ENCODE measurements around the gene R3HDM2. TPM values are rescaled to one million over a fixed set of nuclear protein-coding genes. Genes with fewer than 3 reads are reported as not detected.

R3HDM2 gene
- total and polyA plus RNA-seq, 4 donors = 18.1 to 60.7 (median 30.6) TPM

DNA sequence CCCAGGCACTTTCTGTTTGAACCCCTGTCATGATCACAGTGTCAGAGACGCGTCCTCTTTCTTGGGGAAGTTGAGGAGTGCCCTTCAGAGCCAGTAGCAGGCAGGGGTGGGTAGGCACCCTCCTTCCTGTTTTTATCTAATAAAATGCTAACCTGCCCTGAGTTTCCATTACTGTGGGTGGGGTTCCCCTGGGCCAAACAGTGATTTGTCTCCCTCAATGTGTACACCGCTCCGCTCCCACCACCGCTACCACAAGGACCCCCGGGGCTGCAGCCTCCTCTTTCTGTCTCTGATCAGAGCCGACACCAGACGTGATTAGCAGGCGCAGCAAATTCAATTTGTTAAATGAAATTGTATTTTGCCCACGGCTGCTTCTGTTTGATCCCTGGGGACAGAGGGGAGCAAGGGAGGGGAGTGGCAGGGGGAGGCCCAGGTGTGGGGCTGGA is 196.2 kb downstream of the R3HDM2 start:
- no peak for ATAC-seq (ENCODE audit: insufficient read depth, low FRiP score)
- 80 to 88% methylated on average over 10 of the region's 10 CpGs for WGBS, 2 donors
- Histone ChIP-seq H3K9me3 (ENCODE audit: control insufficient read depth in 4 of 4, insufficient read depth in 3 of 4, low read length in 3 of 4) (no peaks in the 10 kb centered on the region), H3K4me1 (ENCODE audit: control insufficient read depth in 5 of 5, insufficient read depth in 5 of 5, low read length in 5 of 5) (peaks cover 0 to 59% (median 16%) of the 10 kb centered on the region in 5 donors), H3K27ac (ENCODE audit: low read depth in 1 of 2, low read length in 1 of 2) (no peak overlapping the region), H3K4me3 (no peak overlapping the region), H3K27me3 (ENCODE audit: control insufficient read depth in 3 of 3, insufficient read depth in 3 of 3, low read length in 2 of 3) (peaks cover 4 to 37% (median 20%) of the 10 kb centered on the region in 3 donors), H3K36me3 (ENCODE audit: control insufficient read depth in 4 of 4, insufficient read depth in 4 of 4, low read length in 4 of 4) (peaks cover 0 to 38% (median 17%) of the 10 kb centered on the region in 4 donors), H3K9ac (ENCODE audit: insufficient read depth in 1 of 2, low read length in 2 of 2) (no peak overlapping the region)
- no peak for DNase-seq
- TF ChIP-seq, protein P1, sequence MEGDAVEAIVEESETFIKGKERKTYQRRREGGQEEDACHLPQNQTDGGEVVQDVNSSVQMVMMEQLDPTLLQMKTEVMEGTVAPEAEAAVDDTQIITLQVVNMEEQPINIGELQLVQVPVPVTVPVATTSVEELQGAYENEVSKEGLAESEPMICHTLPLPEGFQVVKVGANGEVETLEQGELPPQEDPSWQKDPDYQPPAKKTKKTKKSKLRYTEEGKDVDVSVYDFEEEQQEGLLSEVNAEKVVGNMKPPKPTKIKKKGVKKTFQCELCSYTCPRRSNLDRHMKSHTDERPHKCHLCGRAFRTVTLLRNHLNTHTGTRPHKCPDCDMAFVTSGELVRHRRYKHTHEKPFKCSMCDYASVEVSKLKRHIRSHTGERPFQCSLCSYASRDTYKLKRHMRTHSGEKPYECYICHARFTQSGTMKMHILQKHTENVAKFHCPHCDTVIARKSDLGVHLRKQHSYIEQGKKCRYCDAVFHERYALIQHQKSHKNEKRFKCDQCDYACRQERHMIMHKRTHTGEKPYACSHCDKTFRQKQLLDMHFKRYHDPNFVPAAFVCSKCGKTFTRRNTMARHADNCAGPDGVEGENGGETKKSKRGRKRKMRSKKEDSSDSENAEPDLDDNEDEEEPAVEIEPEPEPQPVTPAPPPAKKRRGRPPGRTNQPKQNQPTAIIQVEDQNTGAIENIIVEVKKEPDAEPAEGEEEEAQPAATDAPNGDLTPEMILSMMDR (IDR thresholded peaks at IDR 0.05; ENCODE audit: control extremely low read depth, extremely low read depth) = no peak

DNA sequence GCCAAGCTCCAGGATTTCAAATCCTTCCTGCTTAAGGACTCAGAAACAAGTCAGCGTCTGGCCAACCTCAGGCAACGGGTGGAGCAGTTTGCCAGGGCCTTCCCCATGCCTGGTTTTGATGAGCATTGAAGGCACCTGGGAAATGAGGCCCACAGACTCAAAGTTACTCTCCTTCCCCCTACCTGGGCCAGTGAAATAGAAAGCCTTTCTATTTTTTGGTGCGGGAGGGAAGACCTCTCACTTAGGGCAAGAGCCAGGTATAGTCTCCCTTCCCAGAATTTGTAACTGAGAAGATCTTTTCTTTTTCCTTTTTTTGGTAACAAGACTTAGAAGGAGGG is 196.6 kb downstream of the R3HDM2 start:
- H3K27me3 ChIP-seq (ENCODE audit: control insufficient read depth in 3 of 3, insufficient read depth in 3 of 3, low read length in 2 of 3) = peaks cover 4 to 33% (median 17%) of the 10 kb centered on the region in 3 donors
- no peak overlapping the region for H3K27ac ChIP-seq (ENCODE audit: low read depth in 1 of 2, low read length in 1 of 2)

DNA sequence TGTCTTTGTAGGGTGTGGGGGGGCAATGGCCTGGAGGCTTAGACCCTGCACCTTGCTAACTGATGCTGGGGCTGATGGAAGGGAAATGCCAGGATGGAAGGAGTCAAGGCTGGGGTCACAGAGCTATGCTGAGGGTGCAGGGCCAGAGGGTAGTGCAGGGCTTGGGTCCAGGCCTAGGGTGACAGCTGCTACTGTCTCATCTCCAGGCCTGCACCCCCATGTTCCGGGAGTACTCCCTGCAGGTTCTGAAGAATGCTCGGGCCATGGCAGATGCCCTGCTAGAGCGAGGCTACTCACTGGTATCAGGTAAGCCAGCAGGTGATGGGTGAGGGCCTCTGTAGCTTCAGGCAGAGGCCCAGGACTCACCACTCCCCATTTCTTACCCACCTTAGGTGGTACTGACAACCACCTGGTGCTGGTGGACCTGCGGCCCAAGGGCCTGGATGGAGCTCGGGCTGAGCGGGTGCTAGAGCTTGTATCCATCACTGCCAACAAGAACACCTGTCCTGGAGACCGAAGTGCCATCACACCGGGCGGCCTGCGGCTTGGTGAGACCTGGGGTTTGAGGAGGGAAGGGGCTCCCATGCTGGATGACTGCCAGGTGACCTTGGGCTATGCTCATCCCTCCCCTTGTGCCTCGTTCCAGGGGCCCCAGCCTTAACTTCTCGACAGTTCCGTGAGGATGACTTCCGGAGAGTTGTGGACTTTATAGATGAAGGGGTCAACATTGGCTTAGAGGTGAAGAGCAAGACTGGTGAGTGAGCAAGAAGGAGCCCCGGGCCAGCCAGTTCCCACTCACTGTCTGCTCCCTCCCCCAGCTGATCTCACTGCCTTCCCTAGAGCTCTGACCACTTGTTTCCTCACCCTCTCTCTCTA is 197.2 kb downstream of the R3HDM2 start:
- peaks cover 0 to 38% (median 17%) of the 10 kb centered on the region in 4 donors for H3K36me3 ChIP-seq (ENCODE audit: control insufficient read depth in 4 of 4, insufficient read depth in 4 of 4, low read length in 4 of 4)
- WGBS, 2 donors = 92 to 93% methylated on average over 15 of the region's 15 CpGs
- ATAC-seq (ENCODE audit: insufficient read depth, low FRiP score) (no peak), DNase-seq (no peak)
- H3K4me3 ChIP-seq = no peak overlapping the region
- H3K4me1 ChIP-seq (ENCODE audit: control insufficient read depth in 5 of 5, insufficient read depth in 5 of 5, low read length in 5 of 5) = peaks cover 0 to 49% (median 14%) of the 10 kb centered on the region in 5 donors
- no peak overlapping the region for H3K9ac ChIP-seq (ENCODE audit: insufficient read depth in 1 of 2, low read length in 2 of 2)
- TF ChIP-seq, protein P1 (IDR thresholded peaks at IDR 0.05; ENCODE audit: control extremely low read depth, extremely low read depth) = no peak
- no peaks in the 10 kb centered on the region for H3K9me3 ChIP-seq (ENCODE audit: control insufficient read depth in 4 of 4, insufficient read depth in 3 of 4, low read length in 3 of 4)
- H3K27me3 ChIP-seq (ENCODE audit: control insufficient read depth in 3 of 3, insufficient read depth in 3 of 3, low read length in 2 of 3) = peaks cover 4 to 29% (median 17%) of the 10 kb centered on the region in 3 donors
- no peak overlapping the region for H3K27ac ChIP-seq (ENCODE audit: low read depth in 1 of 2, low read length in 1 of 2)

More for the DNA sequence above, 196.6 kb downstream of the R3HDM2 start:
- TF ChIP-seq, protein P1 (IDR thresholded peaks at IDR 0.05; ENCODE audit: control extremely low read depth, extremely low read depth) = no peak
- no peak overlapping the region for H3K4me3 ChIP-seq
- WGBS, 2 donors = 68 to 82% methylated on average over 3 of the region's 3 CpGs
- H3K9ac ChIP-seq (ENCODE audit: insufficient read depth in 1 of 2, low read length in 2 of 2) = no peak overlapping the region
- H3K9me3 ChIP-seq (ENCODE audit: control insufficient read depth in 4 of 4, insufficient read depth in 3 of 4, low read length in 3 of 4) = no peaks in the 10 kb centered on the region
- peaks cover 0 to 55% (median 14%) of the 10 kb centered on the region in 5 donors for H3K4me1 ChIP-seq (ENCODE audit: control insufficient read depth in 5 of 5, insufficient read depth in 5 of 5, low read length in 5 of 5)
- DNase-seq = no peak
- ATAC-seq (ENCODE audit: insufficient read depth, low FRiP score) = no peak
- peaks cover 0 to 38% (median 17%) of the 10 kb centered on the region in 4 donors for H3K36me3 ChIP-seq (ENCODE audit: control insufficient read depth in 4 of 4, insufficient read depth in 4 of 4, low read length in 4 of 4)

Measured in lung (tissue), 12 donors.